GM06990 (cell line): ENCODE data around the gene CHST11.

Experiments used
- DNase-seq: peaks from one replicate; pipeline ENCODE4 v3.0.0-alpha.2; 2011; ENCODE audit not compliant: insufficient read length; ENCODE audit errors: extremely low read depth
- H3K27me3 ChIP-seq: replicated peaks from 2 replicates; pipeline ENCODE4 v1.6.0; 2011; ENCODE audit warnings: low read length; ENCODE audit not compliant: control insufficient read depth, insufficient read depth
- H3K36me3 ChIP-seq: 2 replicates; pipeline ENCODE4 v1.5.1; 2011; ENCODE audit warnings: low read length; ENCODE audit not compliant: control insufficient read depth, insufficient read depth
- H3K4me3 ChIP-seq: replicated peaks from 2 replicates; pipeline ENCODE4 v1.5.1; 2011; ENCODE audit warnings: low read depth, mild to moderate bottlenecking, control low read depth, low read length
- CTCF ChIP-seq: IDR thresholded peaks from 2 replicates; pipeline ENCODE4 v1.5.1; 2011; ENCODE audit warnings: low read length, control low read depth, mild to moderate bottlenecking, inconsistent platforms; ENCODE audit not compliant: insufficient read depth, poor library complexity, severe bottlenecking

CHST11 gene

GRCh38 chr12:104672501-104673265 is 215.9 kb downstream of the CHST11 start:
- H3K4me3 ChIP-seq = no peak overlapping the region

GRCh38 chr12:104673294-104673693 is 216.5 kb downstream of the CHST11 start:
- no peaks in the 10 kb centered on the region for H3K36me3 ChIP-seq
- H3K27me3 ChIP-seq = no peaks in the 10 kb centered on the region
- no peak for DNase-seq
- no peak overlapping the region for H3K4me3 ChIP-seq
- TF ChIP-seq CTCF = no peak

More at GRCh38 chr12:104672501-104673265, 215.9 kb downstream of the CHST11 start:
- H3K36me3 ChIP-seq = no peaks in the 10 kb centered on the region
- no peak for DNase-seq
- no peak for TF ChIP-seq CTCF
- no peaks in the 10 kb centered on the region for H3K27me3 ChIP-seq

GRCh38 chr12:104673696-104674482 is 217.1 kb downstream of the CHST11 start:
- DNase-seq = no peak
- H3K36me3 ChIP-seq = no peaks in the 10 kb centered on the region
- H3K4me3 ChIP-seq = no peak overlapping the region

GRCh38 chr12:104676636-104677035 is 219.9 kb downstream of the CHST11 start:
- H3K27me3 ChIP-seq = no peaks in the 10 kb centered on the region
- no peak overlapping the region for H3K4me3 ChIP-seq
- TF ChIP-seq CTCF = no peak
- DNase-seq = no peak
- no peaks in the 10 kb centered on the region for H3K36me3 ChIP-seq

More at GRCh38 chr12:104673696-104674482, 217.1 kb downstream of the CHST11 start:
- H3K27me3 ChIP-seq = no peaks in the 10 kb centered on the region
- TF ChIP-seq CTCF = no peak

- no peak for DNase-seq
- H3K27me3 ChIP-seq = no peaks in the 10 kb centered on the region
- H3K36me3 ChIP-seq = no peaks in the 10 kb centered on the region
- no peak overlapping the region for H3K4me3 ChIP-seq
- TF ChIP-seq CTCF = no peak
These were observed 220.8 kb downstream of the CHST11 start for GRCh38 chr12:104677441-104678089.
